ENCODE measurements around the gene MYCBPAP. TPM values are rescaled to one million over a fixed set of nuclear protein-coding genes. Genes with fewer than 3 reads are reported as not detected.
"Not testable (repeated sequence)": the region's sequence is repeated elsewhere in the genome, so short reads cannot be mapped to it uniquely, and the experiment has no call there.

The MYCBPAP gene
- total RNA-seq, 3 donors from 2014 or later: 1.6 to 3.4 (median 2.4) TPM

DNA sequence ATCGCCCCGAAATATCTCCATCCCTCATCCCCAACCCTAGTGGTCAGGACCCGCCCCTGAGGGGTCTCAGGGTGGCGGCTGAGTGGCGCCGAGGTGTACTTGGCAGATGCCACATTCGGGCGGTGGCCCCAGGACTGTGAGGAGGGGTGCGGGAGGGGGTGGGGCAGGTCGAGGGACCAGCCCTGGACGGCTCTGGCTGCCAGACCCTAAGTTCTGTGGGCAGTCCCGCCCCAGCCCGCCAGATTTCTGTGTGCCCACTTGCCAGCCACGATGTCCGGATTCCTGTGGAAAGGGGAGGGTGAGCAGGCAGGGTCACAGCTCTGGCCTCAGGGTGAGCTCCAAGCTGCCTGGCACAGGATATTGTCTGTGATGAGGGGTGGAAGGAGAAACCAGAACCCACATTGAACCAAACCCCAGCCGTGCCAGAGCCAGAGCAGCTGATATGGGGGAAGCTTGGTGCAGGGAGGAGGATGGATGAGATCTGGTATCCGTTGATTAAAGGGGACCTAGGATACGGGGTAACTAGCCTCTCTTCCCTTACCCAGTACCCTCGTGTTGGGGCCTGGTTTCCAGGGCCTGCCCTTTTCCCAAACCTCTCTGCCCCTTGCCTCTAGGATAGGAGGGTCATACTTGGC lies 38.5 kb upstream of the MYCBPAP start:
- peak in 2 of 3 donors; percentile 19 to 55 for DNase-seq
- peaks cover 41% of the 10 kb centered on the region for H3K4me1 ChIP-seq (ENCODE audit: low read depth)
- intact Hi-C loops (cut with DNase I, micrococcal nuclease): no loop called here
- H3K9me3 ChIP-seq: no peaks in the 10 kb centered on the region
- H3K4me3 ChIP-seq: no peak overlapping the region
- no peak for ATAC-seq
- TF ChIP-seq, protein P1, sequence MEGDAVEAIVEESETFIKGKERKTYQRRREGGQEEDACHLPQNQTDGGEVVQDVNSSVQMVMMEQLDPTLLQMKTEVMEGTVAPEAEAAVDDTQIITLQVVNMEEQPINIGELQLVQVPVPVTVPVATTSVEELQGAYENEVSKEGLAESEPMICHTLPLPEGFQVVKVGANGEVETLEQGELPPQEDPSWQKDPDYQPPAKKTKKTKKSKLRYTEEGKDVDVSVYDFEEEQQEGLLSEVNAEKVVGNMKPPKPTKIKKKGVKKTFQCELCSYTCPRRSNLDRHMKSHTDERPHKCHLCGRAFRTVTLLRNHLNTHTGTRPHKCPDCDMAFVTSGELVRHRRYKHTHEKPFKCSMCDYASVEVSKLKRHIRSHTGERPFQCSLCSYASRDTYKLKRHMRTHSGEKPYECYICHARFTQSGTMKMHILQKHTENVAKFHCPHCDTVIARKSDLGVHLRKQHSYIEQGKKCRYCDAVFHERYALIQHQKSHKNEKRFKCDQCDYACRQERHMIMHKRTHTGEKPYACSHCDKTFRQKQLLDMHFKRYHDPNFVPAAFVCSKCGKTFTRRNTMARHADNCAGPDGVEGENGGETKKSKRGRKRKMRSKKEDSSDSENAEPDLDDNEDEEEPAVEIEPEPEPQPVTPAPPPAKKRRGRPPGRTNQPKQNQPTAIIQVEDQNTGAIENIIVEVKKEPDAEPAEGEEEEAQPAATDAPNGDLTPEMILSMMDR (IDR thresholded peaks at IDR 0.05): no peak
- H3K36me3 ChIP-seq (ENCODE audit: low read depth): no peaks in the 10 kb centered on the region

DNA sequence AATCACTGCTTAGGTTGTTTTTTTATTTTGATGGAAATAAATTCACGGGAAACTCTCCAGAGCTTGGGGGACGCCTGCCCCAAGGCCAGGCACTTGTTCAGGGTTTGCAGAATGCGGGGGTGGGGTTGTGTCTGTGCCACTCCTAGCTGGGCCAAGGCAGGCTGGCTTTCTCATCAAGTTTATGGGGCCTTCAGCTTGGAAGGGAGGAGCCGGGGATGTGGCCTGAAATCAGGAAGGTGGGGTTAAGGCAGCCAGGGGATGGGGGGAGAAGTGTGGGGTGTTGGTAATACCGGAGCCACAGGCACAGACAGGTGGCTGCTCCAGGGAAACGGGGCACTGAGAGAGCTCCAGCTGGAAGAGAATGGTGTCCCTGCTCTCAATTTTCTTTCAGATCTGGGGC lies 37.8 kb upstream of the MYCBPAP start:
- Histone ChIP-seq H3K36me3 (ENCODE audit: low read depth) (no peaks in the 10 kb centered on the region), H3K4me3 (no peak overlapping the region), H3K4me1 (ENCODE audit: low read depth) (peaks cover 41% of the 10 kb centered on the region), H3K9me3 (no peaks in the 10 kb centered on the region)
- DNase-seq: peak; percentile 76 to 86 (median 81)
- intact Hi-C loops (cut with DNase I, micrococcal nuclease): no loop called here
- TF ChIP-seq, protein P1 (IDR thresholded peaks at IDR 0.05): no peak
- peak; percentile 75 for ATAC-seq

DNA sequence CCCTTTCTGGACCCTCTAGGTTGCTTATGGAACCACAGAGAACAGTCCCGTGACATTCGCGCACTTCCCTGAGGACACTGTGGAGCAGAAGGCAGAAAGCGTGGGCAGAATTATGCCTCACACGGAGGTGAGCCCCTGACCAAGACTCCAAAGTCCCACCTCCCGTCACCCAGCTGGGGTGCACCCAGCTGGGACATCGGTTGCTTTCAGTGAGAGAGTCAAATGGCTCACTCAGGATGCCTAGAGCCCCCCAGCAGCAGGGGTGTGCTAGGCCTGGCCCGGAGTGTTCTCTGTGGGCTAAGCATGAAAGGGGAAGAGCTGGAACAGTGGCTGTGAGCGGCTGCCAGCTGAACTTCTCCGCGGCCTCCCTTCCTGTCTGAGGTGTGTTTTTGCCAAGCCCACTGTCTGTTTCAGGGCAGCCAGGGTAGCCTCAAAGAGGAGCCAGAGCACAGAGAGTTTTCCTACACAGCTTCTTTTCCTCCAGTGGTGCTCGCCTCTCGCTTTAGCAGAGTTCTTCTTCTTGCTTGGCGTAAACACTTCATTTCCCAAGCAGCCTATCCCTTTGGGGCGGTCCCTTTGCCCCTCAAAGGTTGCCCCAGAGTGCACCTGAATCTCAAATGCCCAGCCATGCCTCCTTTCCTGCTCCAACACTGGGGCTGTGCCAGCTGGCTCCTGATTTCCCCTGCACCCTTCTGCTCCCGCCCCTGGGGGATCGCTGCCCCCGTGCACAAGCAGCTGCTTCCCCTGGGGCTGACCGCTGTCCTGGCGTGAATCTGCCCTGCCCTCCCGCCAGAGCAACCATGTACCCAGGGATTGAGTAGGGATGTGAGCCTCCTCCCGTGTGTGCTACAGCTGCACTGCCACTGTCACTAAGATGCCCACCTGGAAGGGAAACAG lies 37.0 kb upstream of the MYCBPAP start:
- intact Hi-C loops (cut with DNase I, micrococcal nuclease): no loop called here
- Histone ChIP-seq H3K4me3 (no peak overlapping the region), H3K4me1 (ENCODE audit: low read depth) (peaks cover 41% of the 10 kb centered on the region), H3K9me3 (no peaks in the 10 kb centered on the region), H3K36me3 (ENCODE audit: low read depth) (no peaks in the 10 kb centered on the region)
- ATAC-seq (no peak), DNase-seq (peak; percentile 15 to 49 (median 37))
- TF ChIP-seq, protein P1 (IDR thresholded peaks at IDR 0.05): no peak

DNA sequence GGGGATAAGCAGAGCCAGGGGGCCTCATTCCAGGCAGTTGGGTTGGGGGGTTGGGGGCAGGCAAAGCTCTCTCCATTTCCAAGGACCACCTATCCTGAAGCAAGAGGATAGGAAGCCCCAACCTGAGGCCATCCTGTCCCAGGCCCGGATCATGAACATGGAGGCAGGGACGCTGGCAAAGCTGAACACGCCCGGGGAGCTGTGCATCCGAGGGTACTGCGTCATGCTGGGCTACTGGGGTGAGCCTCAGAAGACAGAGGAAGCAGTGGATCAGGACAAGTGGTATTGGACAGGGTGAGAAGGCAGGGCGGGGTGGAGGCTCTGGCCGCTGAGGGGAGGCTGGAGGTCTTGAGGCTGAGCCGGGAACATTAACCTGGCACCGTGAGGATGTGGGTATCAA lies 36.0 kb upstream of the MYCBPAP start:
- H3K4me1 ChIP-seq (ENCODE audit: low read depth): peaks cover 37% of the 10 kb centered on the region
- H3K36me3 ChIP-seq (ENCODE audit: low read depth): no peaks in the 10 kb centered on the region
- intact Hi-C loops (cut with DNase I, micrococcal nuclease): no loop called here
- H3K4me3 ChIP-seq: no peak overlapping the region
- ATAC-seq: no peak
- TF ChIP-seq, protein P1 (IDR thresholded peaks at IDR 0.05): no peak
- H3K9me3 ChIP-seq: no peaks in the 10 kb centered on the region
- peak in 1 of 3 donors; percentile 45 for DNase-seq

DNA sequence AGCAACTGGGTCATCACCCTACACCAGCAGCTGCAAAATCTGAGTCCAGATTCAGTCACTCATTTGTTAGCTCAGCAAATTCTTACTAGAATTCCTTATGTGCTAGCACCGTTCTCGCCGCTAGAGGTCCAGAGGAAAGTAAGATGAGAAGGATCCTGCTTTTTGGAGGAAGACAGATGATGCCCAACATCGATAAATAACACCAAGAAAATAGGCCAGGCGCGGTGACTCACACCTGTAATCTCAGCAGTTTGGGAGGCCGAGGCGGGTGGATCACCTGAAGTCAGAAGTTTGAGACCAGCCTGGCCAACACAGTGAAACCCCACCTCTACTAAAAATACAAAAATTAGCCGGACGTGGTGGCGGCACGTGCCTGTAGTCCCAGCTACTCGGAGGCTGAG lies 35.5 kb upstream of the MYCBPAP start:
- H3K4me3 ChIP-seq; H3K36me3 ChIP-seq (ENCODE audit: low read depth); H3K9me3 ChIP-seq; ATAC-seq; intact Hi-C loops (cut with DNase I, micrococcal nuclease): not testable (repeated sequence)
- peak in 2 of 3 donors; percentile 12 to 17 for DNase-seq
- peaks cover 34% of the 10 kb centered on the region for H3K4me1 ChIP-seq (ENCODE audit: low read depth)

DNA sequence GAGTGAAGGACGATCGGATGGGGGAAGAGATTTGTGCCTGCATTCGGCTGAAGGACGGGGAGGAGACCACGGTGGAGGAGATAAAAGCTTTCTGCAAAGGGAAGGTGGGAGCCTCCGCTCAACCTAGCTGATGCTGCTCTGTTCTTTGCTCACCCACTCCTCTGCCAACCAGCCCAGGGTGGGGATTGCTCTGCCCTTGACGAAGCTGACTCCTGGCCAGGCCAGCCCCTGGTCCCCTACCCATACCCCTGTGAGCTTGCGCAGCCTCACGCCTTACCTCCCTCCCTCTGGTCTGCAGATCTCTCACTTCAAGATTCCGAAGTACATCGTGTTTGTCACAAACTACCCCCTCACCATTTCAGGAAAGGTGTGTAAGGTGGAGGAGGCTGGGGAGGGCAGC lies 34.3 kb upstream of the MYCBPAP start:
- Histone ChIP-seq H3K4me3 (no peak overlapping the region), H3K9me3 (no peaks in the 10 kb centered on the region), H3K36me3 (ENCODE audit: low read depth) (no peaks in the 10 kb centered on the region), H3K4me1 (ENCODE audit: low read depth) (peaks cover 34% of the 10 kb centered on the region)
- intact Hi-C loops (cut with DNase I, micrococcal nuclease): no loop called here
- ATAC-seq: no peak
- DNase-seq: peak in 2 of 3 donors; percentile 29 to 33
- TF ChIP-seq, protein P1 (IDR thresholded peaks at IDR 0.05): no peak

All from mucosa of descending colon (tissue), 3 donors.